Skeletal muscle satellite cell (primary cell): Measurements from ENCODE around the gene TENM4.

Experiments used
- H3K27me3 ChIP-seq: 2 replicates; pipeline ENCODE4 v1.7.0; 2013; ENCODE audit warnings: low read length; ENCODE audit not compliant: control insufficient read depth, insufficient read depth
- H3K36me3 ChIP-seq: 2 replicates; pipeline ENCODE4 v1.7.0; 2013; ENCODE audit warnings: mild to moderate bottlenecking, control low read depth, low read length; ENCODE audit not compliant: insufficient read depth
- H3K4me1 ChIP-seq: 2 replicates; pipeline ENCODE4 v1.7.0; 2013; ENCODE audit warnings: low read length; ENCODE audit not compliant: control insufficient read depth, insufficient read depth
- H3K4me2 ChIP-seq: 2 replicates; pipeline ENCODE4 v1.7.0; 2013; ENCODE audit warnings: mild to moderate bottlenecking, low read length
- H3K4me3 ChIP-seq: 2 replicates; pipeline ENCODE4 v1.7.0; 2013; ENCODE audit warnings: low read length
- H3K9ac ChIP-seq: 2 replicates; pipeline ENCODE4 v1.7.0; 2013; ENCODE audit warnings: mild to moderate bottlenecking, low read depth, low read length, moderate library complexity
- H3K9me3 ChIP-seq: replicated peaks from 2 replicates; pipeline ENCODE4 v1.7.0; 2013; ENCODE audit warnings: mild to moderate bottlenecking, control low read depth, low read length

Gene TENM4

DNA sequence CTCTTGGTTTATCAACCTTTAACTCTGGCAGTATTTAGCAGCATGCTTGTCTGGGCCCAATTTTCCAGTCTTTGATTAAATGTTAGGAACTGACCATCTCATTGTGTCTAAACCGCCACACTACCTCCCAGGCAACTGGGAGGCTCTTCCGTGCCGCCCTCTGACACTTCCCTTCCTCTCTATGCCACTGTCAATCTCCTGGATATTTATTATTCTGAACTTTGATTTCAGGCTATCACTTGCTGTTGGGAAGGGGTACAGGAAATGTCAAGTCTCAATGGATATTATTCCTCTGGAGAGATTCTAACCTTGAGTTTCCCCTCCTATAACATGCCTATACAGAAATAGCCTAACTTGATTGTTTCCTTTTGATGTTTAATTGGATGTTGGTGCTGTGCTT, 643.3 kb downstream of the TENM4 start:
- Histone ChIP-seq H3K4me1 (peaks cover 74% of the 10 kb centered on the region), H3K4me3 (peak overlapping the region; percentile 23), H3K27me3 (no peaks in the 10 kb centered on the region), H3K9me3 (peaks cover 6% of the 10 kb centered on the region), H3K9ac (peak overlapping the region; percentile 78), H3K36me3 (no peaks in the 10 kb centered on the region), H3K4me2 (peak overlapping the region; percentile 50)

DNA sequence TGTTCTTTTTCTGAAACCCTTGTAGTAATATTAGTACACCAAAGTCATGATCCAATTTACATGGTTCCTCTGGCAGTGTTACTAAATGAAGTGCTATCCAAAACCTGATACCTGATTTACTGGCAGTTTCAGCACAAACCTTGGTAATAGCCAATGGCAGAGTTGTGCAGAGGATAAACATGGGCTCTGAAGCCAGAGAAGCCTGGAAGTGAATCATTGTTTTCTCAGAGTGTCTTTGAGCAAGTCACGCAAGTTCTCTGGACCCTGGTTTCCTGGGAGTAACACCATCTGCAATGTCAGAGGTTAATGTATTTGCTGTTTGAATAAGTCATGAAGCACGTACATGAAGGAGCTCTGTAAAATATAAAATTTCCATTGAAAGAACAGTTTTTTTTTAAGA, 643.9 kb downstream of the TENM4 start:
- peak overlapping the region; percentile 78 for H3K9ac ChIP-seq
- H3K9me3 ChIP-seq, result peaks cover 6% of the 10 kb centered on the region
- H3K4me3 ChIP-seq, result no peak overlapping the region
- H3K4me1 ChIP-seq, result peaks cover 72% of the 10 kb centered on the region
- no peaks in the 10 kb centered on the region for H3K36me3 ChIP-seq
- peak overlapping the region; percentile 52 for H3K4me2 ChIP-seq
- H3K27me3 ChIP-seq, result no peaks in the 10 kb centered on the region

DNA sequence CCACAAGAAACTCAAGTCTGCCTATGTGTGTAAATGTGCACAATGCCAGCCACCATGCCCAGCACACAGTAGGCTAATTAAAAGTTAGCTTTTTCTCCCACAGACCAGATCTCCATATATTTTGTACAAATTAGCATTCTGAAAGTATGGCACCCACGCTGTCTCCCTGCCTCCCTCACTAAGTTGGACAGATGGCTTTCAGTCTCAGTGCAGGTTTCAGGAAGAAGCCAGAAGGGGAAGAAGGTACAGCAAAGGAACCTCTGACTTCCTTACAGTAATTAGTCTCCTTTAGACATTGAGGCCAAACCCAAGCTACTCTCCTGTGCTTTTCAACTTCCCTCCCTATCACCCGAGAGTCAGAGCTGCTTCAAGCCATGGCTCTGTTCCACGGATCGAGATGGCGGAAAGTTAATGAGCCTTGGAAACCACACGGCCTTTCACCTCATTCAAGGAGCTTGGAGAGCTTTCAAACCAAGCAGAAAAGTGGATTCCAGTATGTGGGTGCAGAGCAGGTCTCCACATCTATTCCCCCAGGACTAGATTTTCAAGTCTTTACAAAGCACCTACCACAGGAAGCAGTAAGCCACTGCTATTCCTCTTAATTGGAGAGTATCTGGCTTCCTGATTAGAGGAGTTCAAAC, 645.1 kb downstream of the TENM4 start:
- Histone ChIP-seq H3K27me3 (no peaks in the 10 kb centered on the region), H3K4me1 (peaks cover 63% of the 10 kb centered on the region), H3K9me3 (peaks cover 6% of the 10 kb centered on the region), H3K4me2 (no peak overlapping the region), H3K4me3 (no peak overlapping the region), H3K9ac (no peak overlapping the region), H3K36me3 (no peaks in the 10 kb centered on the region)

DNA sequence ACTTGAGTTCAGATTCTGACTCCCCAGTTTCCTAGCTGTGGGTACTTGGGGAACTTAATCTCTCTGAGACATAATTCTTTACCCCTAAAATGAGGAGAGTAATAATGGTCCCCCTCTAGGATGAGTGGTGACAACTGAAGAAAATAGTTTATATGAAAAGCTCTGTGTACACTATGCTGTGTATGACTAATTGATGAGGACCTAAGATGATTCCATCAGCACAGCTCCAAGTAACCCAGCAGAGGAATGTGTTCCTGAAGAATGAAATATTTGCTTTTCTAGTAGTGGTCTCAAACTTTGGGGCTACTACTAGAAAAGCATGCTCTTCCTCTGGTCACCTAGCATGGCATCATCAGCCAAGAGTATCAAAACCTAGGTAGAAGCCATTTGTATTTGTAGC, 648.9 kb downstream of the TENM4 start:
- Histone ChIP-seq H3K36me3 (no peaks in the 10 kb centered on the region), H3K4me3 (no peak overlapping the region), H3K4me1 (peaks cover 28% of the 10 kb centered on the region), H3K9ac (no peak overlapping the region), H3K9me3 (peaks cover 6% of the 10 kb centered on the region), H3K27me3 (no peaks in the 10 kb centered on the region), H3K4me2 (no peak overlapping the region)

DNA sequence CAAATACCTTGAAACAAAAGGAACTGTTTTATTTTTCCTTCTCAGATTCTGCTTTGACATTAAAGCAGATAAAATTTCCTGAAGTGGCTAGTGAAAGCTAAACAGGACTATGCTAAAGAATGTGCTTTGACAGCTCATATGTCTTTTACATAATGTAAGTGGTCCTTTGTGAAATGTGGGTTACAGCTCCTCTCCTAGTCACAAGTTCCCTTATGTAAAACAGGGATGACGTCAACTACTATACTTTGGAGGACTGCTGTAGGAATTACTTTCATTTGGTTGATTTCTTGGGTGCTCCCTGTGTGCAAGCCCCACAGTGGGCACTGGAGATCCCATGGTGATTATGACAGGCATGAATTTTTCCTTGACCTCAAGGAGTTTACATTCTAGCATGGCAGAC, 649.6 kb downstream of the TENM4 start:
- H3K4me2 ChIP-seq, result no peak overlapping the region
- H3K27me3 ChIP-seq, result no peaks in the 10 kb centered on the region
- peaks cover 22% of the 10 kb centered on the region for H3K4me1 ChIP-seq
- no peak overlapping the region for H3K9ac ChIP-seq
- H3K4me3 ChIP-seq, result no peak overlapping the region
- H3K36me3 ChIP-seq, result no peaks in the 10 kb centered on the region
- H3K9me3 ChIP-seq, result peaks cover 6% of the 10 kb centered on the region

DNA sequence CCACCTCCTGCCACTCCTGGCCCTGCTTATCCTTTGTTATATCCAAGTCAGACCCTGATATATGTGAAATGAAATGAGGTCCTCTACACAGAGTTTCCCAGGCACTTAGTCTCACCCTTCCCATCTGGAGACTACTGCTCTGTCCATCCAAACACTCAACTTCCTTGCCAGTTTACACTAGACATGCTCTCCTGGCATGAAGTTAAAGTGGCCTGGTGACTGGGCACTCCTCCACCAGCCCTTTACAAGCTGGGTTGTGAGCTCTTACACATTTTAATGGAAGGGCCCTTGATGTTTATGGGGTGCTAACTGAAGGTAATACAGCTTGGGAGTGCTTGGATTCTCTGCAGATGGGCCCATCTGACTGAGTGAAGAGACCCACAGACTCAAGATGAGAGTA, 650.0 kb downstream of the TENM4 start:
- no peaks in the 10 kb centered on the region for H3K27me3 ChIP-seq

DNA sequence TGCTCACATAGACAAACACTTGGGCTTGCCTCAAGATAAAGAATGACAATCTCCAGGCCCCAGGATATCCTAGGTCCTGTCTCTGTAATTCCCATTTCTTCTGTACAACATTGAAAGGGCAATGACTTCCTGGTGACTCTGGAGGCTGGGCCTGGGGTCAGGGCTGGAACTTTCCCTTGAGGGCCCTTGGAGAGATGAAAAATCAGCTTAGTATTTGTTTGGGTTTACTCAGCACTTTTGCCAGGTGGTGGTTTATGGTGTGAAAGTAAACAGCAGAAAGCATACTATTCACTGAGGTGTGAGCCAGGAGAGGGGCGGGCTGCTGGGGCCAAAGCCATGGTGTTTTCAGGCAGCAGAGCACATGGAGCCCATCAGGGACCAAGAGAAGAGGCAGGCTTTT, 651.5 kb downstream of the TENM4 start:
- peaks cover 5% of the 10 kb centered on the region for H3K9me3 ChIP-seq
- peaks cover 22% of the 10 kb centered on the region for H3K4me1 ChIP-seq
- no peaks in the 10 kb centered on the region for H3K36me3 ChIP-seq
- no peak overlapping the region for H3K4me2 ChIP-seq
- no peak overlapping the region for H3K9ac ChIP-seq
- no peaks in the 10 kb centered on the region for H3K27me3 ChIP-seq
- H3K4me3 ChIP-seq, result no peak overlapping the region

More for the DNA sequence above, 650.0 kb downstream of the TENM4 start:
- H3K9me3 ChIP-seq, result peaks cover 6% of the 10 kb centered on the region
- no peak overlapping the region for H3K9ac ChIP-seq
- H3K4me2 ChIP-seq, result no peak overlapping the region
- peaks cover 17% of the 10 kb centered on the region for H3K4me1 ChIP-seq
- no peaks in the 10 kb centered on the region for H3K36me3 ChIP-seq
- no peak overlapping the region for H3K4me3 ChIP-seq

DNA sequence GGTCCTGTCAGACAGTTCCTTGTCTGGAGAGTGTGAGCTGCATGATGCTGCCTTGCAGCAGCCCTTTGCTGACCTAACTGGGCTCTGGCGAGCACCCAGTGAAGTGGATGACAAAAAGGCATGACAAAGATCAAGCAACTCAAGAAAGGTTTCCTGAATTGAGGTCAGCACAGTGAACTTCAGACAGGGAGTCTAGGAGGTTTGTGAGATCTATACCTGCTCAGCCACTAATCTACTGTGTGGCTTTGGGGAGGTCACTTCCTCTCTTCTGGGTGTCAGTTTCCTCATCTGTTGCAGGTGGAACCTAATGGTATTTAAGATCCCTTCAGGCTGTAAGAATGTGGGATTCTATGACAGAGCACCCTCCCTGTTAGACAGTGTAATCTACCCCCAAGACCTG, 652.3 kb downstream of the TENM4 start:
- Histone ChIP-seq H3K27me3 (no peaks in the 10 kb centered on the region), H3K9ac (no peak overlapping the region), H3K9me3 (no peaks in the 10 kb centered on the region), H3K4me1 (peaks cover 26% of the 10 kb centered on the region), H3K36me3 (no peaks in the 10 kb centered on the region), H3K4me2 (no peak overlapping the region), H3K4me3 (no peak overlapping the region)

DNA sequence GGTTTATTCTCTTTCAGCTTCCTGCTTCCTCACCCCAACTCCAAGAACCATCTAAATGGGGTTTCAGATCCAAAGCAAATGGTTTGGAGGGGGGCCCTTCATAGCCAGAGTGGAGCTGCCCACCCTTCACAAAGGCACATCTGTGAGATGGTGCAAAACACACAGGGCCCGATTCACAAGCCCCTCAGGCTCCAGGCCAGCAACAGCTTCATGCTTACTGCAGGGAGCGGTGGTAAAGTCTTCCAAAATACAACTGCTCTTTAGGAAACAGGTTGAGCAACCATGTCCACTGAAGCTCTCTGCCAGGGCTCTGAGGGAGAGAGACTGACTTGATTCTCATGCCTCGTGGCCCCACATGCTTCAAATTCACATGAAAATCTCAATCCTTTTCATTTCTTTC, 653.1 kb downstream of the TENM4 start:
- Histone ChIP-seq H3K36me3 (no peaks in the 10 kb centered on the region), H3K4me1 (peaks cover 33% of the 10 kb centered on the region), H3K9me3 (no peaks in the 10 kb centered on the region), H3K9ac (no peak overlapping the region), H3K4me3 (no peak overlapping the region), H3K27me3 (no peaks in the 10 kb centered on the region), H3K4me2 (no peak overlapping the region)

DNA sequence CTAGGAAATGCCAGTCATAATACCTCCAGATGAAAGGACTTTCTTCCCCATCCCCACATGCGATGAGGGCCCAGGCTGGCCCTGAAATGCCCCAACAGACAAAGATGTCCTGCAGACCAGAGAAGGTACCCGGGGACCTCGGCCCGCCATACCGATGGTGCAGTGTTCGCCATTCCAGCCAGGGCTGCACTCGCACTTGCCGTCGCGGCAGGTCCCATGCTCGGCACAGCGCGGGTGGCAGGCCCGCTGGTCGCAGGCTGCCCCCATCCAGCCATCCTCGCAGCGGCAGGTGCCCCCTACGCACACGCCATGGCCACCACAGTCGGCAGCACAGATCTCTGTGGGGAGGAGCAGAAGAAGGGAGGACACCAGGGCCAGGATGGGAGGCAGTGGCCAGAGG, 654.1 kb downstream of the TENM4 start:
- Histone ChIP-seq H3K9ac (no peak overlapping the region), H3K4me1 (peaks cover 26% of the 10 kb centered on the region), H3K4me2 (no peak overlapping the region), H3K27me3 (no peaks in the 10 kb centered on the region), H3K36me3 (no peaks in the 10 kb centered on the region), H3K9me3 (no peaks in the 10 kb centered on the region), H3K4me3 (no peak overlapping the region)

DNA sequence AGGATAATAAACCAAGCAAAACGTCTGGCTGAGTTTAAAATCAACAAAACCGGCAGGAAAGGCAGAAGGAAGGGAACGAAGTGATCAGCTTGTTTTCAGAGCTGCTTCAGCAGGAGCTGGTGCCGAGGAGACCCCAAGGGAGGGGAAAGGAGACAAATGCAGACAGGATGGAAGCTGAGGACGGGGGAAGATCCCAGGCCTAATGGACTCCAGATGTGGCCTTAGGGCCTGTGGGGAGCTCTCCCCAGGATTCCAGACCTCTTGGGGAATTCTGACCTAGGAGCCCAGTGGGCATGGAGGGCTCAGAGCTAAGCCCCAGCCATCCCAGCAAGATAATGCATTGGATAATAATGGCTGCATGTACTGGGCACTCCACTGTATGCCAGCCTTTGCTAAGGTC, 654.7 kb downstream of the TENM4 start:
- Histone ChIP-seq H3K27me3 (no peaks in the 10 kb centered on the region), H3K4me3 (no peak overlapping the region), H3K4me1 (peaks cover 25% of the 10 kb centered on the region), H3K4me2 (no peak overlapping the region), H3K36me3 (no peaks in the 10 kb centered on the region), H3K9me3 (no peaks in the 10 kb centered on the region), H3K9ac (no peak overlapping the region)

DNA sequence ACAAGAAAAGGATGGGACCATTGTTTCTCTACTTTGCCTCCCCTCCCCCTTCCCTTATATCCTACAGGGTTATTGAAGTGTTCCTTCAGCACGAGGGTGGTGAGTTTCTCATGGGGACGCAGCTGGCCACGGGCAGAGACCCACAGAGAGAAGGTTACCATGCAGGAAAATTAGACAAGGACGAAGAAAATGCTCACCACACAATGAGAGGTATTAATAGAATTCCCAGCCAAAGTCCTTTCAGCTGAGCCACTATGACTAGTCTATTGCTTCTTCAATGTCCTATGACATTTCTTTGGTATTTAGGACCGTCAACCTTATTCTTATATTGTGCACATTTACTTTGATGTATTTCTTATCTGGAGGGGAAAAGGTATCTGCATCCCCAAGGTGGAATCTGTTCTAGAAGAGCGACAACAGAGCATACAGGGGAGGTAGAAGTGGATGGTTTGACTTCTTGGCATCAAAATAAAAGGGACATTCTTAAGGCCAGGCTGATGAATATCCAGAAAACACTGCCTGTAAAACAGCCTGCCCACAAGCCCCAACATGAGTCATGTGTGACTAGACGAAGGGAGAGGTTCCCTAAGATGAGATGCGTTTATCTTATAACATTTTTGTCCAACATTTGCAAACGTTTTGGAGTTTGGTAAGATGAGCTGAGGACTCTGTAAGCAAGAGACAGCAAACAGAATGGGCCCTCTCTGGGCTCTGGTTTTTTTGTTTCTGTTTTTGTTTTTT, 656.3 kb downstream of the TENM4 start:
- H3K36me3 ChIP-seq, result no peaks in the 10 kb centered on the region
- no peaks in the 10 kb centered on the region for H3K27me3 ChIP-seq
- no peak overlapping the region for H3K4me3 ChIP-seq
- no peaks in the 10 kb centered on the region for H3K9me3 ChIP-seq
- peaks cover 25% of the 10 kb centered on the region for H3K4me1 ChIP-seq
- no peak overlapping the region for H3K9ac ChIP-seq
- no peak overlapping the region for H3K4me2 ChIP-seq
